ENCODE data around the gene CDK5R2.
"Not testable (repeated sequence)": the region's sequence is repeated elsewhere in the genome, so short reads cannot be mapped to it uniquely, and the experiment has no call there.

The CDK5R2 gene

DNA sequence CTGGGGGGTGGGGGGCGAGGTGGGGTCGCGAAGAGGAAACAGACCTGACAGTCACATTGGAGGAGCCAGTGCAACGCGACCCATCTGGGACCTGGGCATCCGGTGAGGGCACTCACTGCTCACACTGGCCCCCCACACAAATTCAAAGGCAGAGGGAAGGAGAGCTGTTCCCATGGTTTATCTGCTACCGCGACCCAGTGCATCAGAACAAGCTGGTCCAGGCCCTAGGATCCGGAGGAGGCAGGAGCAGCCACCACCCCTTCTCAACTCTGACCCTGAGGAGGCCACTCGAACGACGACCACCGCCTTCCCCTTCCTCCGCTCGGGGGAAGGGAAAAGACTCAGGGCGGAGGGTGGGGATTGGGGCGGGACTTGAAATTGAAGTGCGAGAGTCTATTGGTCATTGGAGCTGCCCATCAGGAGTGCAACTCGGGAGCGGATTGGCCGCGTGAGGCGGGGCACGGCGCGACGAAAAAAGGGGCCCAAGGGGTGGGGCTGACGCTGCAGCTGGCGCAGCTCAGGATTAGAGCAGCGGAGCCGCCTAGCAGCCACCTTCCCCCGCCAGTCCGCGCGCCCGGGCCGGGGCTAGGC, at the start of gene CDK5R2:
CDK5R2 (plus strand) TSS at position 526 of the 591 bp plus-strand sequence. CDS start 155 bp downstream, outside the sequence.
- Mint-ChIP-seq H3K27ac (no peak within 1 kb of the TSS), H3K9me3 (peaks cover 3% of the 10 kb centered on the region), H3K27me3 (peaks cover 65% of the 10 kb centered on the region), H3K4me1 (peaks cover 14% of the 10 kb centered on the region), H3K4me3 (peak within 1 kb of the TSS; percentile 64), H3K36me3 (no peaks in the 10 kb centered on the region)
- ATAC-seq: peak; percentile 93

DNA sequence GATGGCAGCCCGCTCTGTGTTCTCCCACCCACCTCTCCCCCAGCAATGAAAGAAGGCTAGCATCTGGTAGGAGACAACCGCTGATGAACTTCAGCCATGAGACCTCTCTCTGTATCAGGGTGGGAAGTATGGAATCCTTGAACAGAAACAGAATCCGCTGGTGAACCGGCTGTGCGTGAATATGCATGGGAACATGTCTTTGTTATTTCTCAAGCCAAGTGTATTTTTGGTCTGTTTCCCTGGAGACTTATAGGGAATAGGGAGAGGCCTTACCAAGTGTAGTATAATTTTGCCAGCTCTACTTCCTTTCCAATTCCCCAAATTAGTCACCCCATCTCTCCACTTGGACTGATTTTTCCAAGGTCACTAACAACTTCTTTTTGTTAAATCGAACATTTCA, 48.7 kb upstream of the CDK5R2 start:
- no peaks in the 10 kb centered on the region for H3K36me3 Mint-ChIP-seq
- no peaks in the 10 kb centered on the region for H3K9me3 Mint-ChIP-seq
- no peak for ATAC-seq
- H3K4me1 Mint-ChIP-seq: no peaks in the 10 kb centered on the region
- H3K4me3 Mint-ChIP-seq: no peak overlapping the region
- H3K27me3 Mint-ChIP-seq: no peaks in the 10 kb centered on the region
- H3K27ac Mint-ChIP-seq: no peak overlapping the region

DNA sequence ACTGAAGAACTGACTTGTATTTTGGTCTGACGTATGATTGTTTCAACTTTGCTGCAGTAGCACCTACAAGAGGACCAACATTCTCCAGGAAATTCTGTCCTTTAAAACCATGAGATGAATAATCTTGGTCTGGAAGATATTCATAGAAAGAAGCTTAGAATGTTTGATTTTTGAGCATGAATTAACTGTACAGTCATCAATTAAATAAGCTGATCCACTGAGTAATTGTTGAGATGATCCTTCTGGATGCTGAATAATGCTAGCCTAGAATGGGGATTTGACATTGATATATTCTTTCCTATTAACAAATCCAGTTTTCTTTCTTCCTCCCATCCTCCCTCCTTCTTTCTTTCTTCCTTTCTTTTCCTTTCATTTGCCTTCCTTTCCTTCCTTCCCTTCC, 39.0 kb upstream of the CDK5R2 start:
- H3K27ac Mint-ChIP-seq: no peak overlapping the region
- peaks cover 11% of the 10 kb centered on the region for H3K36me3 Mint-ChIP-seq
- peaks cover 47% of the 10 kb centered on the region for H3K27me3 Mint-ChIP-seq
- H3K9me3 Mint-ChIP-seq: peaks cover 10% of the 10 kb centered on the region
- no peak for ATAC-seq
- no peak overlapping the region for H3K4me3 Mint-ChIP-seq
- no peaks in the 10 kb centered on the region for H3K4me1 Mint-ChIP-seq

DNA sequence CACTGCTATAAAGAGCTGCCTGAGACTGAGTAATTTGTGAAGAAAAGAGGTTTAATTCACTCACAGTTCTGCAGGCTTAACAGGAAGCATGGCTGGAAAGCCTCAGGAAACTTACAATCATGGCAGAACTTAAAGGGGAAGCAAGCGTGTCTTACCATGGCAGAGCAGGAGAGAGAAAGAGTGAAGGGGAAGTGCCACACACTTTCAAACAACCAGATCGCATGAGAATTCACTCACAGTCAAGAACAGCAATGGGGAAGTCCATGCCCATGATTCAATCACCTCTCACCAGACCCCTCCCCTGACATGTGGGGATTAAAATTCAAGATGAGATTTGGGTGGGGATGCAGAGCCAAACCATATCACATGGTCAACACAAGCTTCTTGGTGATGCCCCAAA, 34.7 kb upstream of the CDK5R2 start:
- Mint-ChIP-seq H3K27me3 (peaks cover 55% of the 10 kb centered on the region), H3K27ac (no peak overlapping the region), H3K9me3 (peaks cover 13% of the 10 kb centered on the region), H3K4me3 (no peak overlapping the region), H3K4me1 (no peaks in the 10 kb centered on the region), H3K36me3 (peaks cover 11% of the 10 kb centered on the region)
- no peak for ATAC-seq

DNA sequence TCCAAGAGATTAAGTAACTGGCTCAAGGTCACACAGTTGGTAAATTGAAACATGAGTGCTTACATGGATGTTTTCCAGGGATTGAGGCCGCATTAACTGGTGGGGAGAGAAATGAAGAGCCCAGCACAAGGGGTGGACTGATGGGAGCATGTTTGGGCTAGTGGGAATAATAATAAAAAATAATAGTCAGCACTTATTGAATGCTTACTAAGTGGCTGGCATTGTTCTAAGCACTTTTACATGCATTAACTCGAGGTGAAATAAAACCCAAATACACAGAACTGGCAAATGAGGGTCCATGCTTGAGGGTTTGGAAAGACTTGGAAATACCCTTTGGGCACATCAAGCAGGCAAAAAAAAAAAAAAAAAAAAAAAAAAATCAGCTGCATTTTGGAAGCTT, 34.0 kb upstream of the CDK5R2 start:
- Mint-ChIP-seq H3K27me3 (peaks cover 51% of the 10 kb centered on the region), H3K4me3 (no peak overlapping the region), H3K27ac (no peak overlapping the region), H3K4me1 (no peaks in the 10 kb centered on the region), H3K9me3 (peaks cover 13% of the 10 kb centered on the region), H3K36me3 (peaks cover 11% of the 10 kb centered on the region)
- no peak for ATAC-seq

DNA sequence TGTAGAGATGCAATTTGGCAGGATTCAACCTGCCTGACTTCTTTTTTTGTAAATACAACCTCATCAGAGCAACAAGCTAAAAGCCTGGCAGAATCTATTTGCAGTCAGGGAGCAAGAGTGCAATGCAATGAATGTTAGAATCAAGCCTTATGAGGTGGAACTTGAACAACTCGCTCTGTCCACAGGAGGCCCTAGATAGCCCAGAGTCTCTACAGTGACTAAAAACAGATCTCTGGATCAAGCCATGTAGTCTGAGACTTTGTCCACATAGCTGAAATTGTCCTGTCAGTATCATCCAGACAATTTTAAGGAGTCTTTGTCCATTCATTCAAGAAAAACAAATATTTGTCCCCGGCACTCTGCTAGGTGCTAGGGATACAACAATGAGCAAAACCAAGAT, 32.0 kb upstream of the CDK5R2 start:
- Mint-ChIP-seq H3K9me3 (peaks cover 13% of the 10 kb centered on the region), H3K27ac (no peak overlapping the region), H3K27me3 (peaks cover 43% of the 10 kb centered on the region), H3K36me3 (peaks cover 11% of the 10 kb centered on the region), H3K4me1 (no peaks in the 10 kb centered on the region), H3K4me3 (no peak overlapping the region)
- no peak for ATAC-seq

DNA sequence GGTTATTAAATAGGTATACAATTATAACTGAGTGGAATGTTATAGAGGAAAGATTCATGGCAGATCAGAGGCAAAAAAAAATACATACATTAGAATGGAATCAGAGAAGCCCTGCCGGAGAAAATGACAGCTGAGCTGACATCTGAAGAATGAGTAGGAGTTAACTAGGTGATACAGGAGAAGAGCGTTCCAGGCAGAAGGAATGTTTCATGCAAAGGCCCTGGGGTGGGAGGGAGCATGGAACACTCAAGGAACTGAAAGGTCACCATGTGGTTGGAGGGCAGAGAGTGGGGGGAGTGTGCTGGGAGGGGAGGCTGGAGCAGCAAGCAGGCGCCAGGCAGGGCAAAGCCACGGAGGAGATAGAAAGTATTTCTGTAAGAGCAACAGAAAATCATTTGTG, 31.6 kb upstream of the CDK5R2 start:
- peaks cover 11% of the 10 kb centered on the region for H3K36me3 Mint-ChIP-seq
- H3K27me3 Mint-ChIP-seq: peaks cover 39% of the 10 kb centered on the region
- H3K4me3 Mint-ChIP-seq: no peak overlapping the region
- no peak for ATAC-seq
- no peak overlapping the region for H3K27ac Mint-ChIP-seq
- H3K4me1 Mint-ChIP-seq: no peaks in the 10 kb centered on the region
- H3K9me3 Mint-ChIP-seq: peaks cover 13% of the 10 kb centered on the region

DNA sequence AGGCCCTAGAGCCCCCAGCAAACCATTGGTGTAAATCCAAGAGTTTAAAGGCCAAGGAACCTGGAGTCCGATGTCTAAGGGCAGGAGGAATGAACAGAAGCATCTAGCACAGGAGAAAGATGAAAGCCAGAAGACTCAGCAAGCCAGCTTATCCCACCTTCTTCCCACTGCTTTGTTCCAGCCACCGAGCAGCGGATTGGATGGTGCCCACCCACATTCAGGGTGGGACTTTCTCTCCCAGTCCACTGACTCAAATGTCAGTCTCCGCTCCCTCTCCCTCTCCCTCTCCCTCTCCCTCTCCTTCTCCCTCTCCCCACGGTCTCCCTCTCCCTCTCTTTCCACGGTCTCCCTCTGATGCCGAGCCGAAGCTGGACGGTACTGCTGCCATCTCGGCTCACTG, 29.0 kb upstream of the CDK5R2 start:
- not testable (repeated sequence) for H3K36me3 Mint-ChIP-seq, H3K9me3 Mint-ChIP-seq, H3K27ac Mint-ChIP-seq, H3K4me3 Mint-ChIP-seq, ATAC-seq, H3K4me1 Mint-ChIP-seq
- peaks cover 48% of the 10 kb centered on the region for H3K27me3 Mint-ChIP-seq

DNA sequence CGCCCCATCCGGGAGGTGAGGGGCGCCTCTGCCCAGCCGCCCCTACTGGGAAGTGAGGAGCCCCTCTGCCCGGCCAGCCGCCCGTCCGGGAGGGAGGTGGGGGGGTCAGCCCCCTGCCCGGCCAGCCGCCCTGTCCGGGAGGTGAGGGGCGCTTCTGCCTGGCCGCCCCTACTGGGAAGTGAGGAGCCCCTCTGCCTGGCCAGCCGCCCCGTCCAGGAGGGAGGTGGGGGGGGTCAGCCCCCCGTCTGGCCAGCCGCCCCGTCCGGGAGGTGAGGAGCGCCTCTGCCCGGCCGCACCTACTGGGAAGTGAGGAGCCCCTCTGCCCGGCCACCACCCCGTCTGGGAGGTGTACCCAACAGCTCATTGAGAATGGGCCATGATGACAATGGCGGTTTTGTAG, 27.7 kb upstream of the CDK5R2 start:
- H3K9me3 Mint-ChIP-seq, H3K4me3 Mint-ChIP-seq, H3K4me1 Mint-ChIP-seq, H3K27ac Mint-ChIP-seq, H3K36me3 Mint-ChIP-seq, ATAC-seq: not testable (repeated sequence)
- peaks cover 54% of the 10 kb centered on the region for H3K27me3 Mint-ChIP-seq

DNA sequence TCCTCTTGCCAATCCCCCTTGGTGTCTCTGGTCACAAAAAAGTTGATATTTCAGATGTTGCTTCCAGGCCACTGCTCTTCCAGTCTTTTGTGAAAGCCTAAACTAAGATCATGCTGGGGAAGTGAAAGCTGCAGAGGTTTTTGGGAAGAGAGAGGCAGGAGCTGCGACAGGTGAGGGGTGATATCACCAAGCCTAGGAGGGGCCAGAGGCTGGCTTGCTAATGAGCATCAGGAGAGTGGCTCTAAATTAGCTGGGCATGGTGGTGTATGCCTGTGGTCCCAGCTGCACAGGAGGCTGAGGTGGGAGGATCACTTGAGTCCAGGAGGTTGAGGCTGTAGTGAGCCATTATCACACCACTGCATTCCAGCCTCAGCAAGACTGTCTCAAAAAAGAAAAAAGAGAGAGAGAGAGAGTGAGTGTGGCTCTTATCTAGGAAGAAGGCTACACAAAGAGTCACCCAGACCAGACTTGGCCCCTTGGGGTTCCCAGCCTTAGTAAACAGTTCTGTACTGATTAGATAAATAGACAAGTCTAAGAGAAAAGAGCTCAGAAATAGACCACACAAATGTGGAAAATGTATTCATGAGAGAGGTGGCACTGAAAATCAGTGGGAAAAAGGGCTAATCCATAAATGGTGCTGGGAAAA, 14.6 kb upstream of the CDK5R2 start:
- Mint-ChIP-seq H3K27me3 (peaks cover 53% of the 10 kb centered on the region), H3K27ac (no peak overlapping the region), H3K9me3 (no peaks in the 10 kb centered on the region), H3K36me3 (no peaks in the 10 kb centered on the region), H3K4me1 (no peaks in the 10 kb centered on the region), H3K4me3 (no peak overlapping the region)
- ATAC-seq: no peak

DNA sequence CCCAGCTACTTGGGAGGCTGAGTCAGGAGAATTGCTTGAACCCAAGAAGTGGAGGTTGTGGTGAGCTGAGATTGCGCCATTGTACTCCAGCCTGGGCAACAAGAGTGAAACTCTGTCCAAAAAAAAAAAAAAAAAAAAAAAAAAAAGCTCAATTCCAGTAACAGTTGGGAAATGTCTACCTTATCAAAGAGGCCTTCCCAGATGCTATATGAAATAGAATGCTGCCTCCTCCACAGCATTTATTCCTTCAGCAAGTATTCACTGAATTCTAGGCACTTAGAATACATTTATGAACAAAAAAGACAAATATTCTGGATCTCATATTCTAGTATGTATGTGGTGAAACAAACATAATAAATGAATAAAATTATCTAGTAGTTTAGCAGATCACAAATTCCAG, 12.8 kb upstream of the CDK5R2 start:
- H3K9me3 Mint-ChIP-seq: no peaks in the 10 kb centered on the region
- H3K36me3 Mint-ChIP-seq: no peaks in the 10 kb centered on the region
- H3K27ac Mint-ChIP-seq: no peak overlapping the region
- ATAC-seq: no peak
- no peak overlapping the region for H3K4me3 Mint-ChIP-seq
- no peaks in the 10 kb centered on the region for H3K4me1 Mint-ChIP-seq
- peaks cover 48% of the 10 kb centered on the region for H3K27me3 Mint-ChIP-seq

DNA sequence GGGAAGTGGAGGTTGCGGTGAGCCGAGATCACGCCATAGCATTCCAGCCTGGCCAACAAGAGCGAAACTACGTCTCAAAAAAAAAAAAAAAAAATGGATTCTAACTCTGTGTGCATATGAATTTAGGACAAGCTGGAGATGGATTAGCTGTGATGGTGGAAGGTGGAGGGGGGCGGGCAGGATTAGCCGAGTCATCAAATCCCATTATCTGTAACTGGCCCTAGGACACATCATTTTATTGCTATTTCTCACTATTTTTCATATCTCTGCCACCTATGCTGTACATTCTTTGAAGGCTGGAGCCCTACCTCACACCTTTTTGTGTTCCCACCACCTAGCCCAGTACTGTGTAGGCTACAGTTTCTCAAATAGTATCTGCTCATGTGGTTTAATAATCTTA, 7.3 kb upstream of the CDK5R2 start:
- ATAC-seq: no peak
- Mint-ChIP-seq H3K4me1 (no peaks in the 10 kb centered on the region), H3K36me3 (no peaks in the 10 kb centered on the region), H3K4me3 (no peak overlapping the region), H3K27me3 (peaks cover 34% of the 10 kb centered on the region), H3K27ac (no peak overlapping the region), H3K9me3 (no peaks in the 10 kb centered on the region)

DNA sequence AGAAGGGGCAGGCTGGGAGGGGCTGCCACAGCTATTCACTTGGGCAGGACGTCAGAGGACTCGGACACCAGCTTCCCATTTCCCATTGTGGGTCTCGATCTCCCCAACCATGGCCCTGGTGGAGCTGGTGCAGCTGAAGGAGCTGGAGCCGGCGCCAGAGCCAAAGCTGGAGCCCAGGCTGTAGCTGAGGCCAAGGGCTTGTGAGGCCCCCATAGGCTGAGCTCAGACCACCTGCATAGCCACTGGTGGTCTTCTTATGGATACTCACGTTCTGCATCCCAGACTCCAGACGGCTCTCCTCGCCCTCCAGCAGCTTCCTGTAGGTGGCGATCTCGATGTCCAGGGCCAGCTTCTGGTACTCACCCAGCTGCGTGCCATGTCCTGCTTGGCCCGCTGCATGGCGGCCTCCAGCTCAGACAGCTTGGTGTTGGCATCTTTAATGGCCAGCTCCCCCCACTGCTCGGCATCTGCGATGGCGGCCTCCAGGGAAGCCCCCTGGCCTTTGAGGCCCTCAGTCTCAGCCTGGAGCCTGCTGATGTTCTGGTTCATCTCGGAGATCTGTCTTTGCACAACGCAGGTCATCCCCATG, 6.0 kb upstream of the CDK5R2 start:
- no peak for ATAC-seq
- no peak overlapping the region for H3K4me3 Mint-ChIP-seq
- H3K27me3 Mint-ChIP-seq: peaks cover 46% of the 10 kb centered on the region
- H3K27ac Mint-ChIP-seq: no peak overlapping the region
- H3K4me1 Mint-ChIP-seq: no peaks in the 10 kb centered on the region
- no peaks in the 10 kb centered on the region for H3K36me3 Mint-ChIP-seq
- no peaks in the 10 kb centered on the region for H3K9me3 Mint-ChIP-seq

DNA sequence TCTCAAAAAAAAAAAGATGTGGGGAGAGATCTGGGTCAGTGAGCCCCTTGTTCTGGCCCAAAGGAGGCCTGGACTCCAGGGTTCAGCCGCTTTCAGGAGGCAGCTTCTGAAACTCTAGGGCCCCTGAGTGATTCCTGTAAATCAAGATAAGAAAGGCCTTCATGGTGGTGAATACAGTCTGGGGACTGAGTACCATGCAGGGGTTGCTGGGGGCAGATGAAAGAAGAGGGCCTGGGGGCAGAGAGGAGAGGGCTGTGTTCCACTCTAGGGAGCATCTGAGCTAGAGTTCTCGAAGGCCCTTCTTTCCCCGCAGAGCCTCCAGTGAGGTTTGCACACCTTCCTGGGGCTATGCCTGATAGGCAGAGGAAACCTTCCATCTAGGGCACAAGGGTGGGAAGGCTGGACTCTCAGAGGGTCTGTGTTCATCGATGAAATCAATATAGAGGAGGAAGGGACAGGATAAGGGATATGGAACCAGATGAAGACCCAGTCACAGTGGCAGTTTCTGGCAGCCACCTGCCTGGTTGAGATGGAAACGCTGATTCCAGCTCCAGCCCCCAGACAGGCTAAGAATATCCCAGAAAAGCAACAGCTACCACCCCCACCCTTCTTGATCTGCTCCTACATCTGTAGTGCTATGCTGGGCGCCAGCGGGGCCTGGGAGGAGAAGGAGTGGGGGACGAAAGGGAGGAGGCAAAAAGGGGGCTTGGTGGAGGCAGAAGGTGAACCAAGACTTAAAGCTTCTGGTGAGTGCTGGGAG, 4.7 kb upstream of the CDK5R2 start:
- H3K9me3 Mint-ChIP-seq: no peaks in the 10 kb centered on the region
- H3K4me3 Mint-ChIP-seq: no peak overlapping the region
- no peak for ATAC-seq
- no peak overlapping the region for H3K27ac Mint-ChIP-seq
- H3K27me3 Mint-ChIP-seq: peaks cover 53% of the 10 kb centered on the region
- H3K4me1 Mint-ChIP-seq: no peaks in the 10 kb centered on the region
- no peaks in the 10 kb centered on the region for H3K36me3 Mint-ChIP-seq

DNA sequence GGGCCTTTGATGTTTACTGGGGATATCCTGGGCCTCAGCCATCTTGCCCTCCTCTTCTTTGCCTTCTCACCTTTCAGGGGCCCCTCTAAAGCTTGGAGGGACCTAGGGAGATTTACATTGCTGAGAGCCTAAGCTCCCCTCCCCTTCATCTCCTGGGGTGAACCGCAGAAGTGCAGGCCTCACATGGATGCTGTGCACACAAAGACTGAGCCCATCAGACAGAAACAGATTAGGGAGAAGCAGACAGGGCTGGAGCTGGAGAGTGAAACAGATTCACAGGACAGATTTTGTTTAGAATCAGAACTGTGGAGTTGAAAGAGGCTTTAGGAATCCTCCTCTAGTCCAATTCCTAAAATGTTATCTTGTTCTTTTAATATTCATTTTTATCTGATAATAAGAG, 3.4 kb upstream of the CDK5R2 start:
- peaks cover 51% of the 10 kb centered on the region for H3K27me3 Mint-ChIP-seq
- no peak overlapping the region for H3K27ac Mint-ChIP-seq
- no peaks in the 10 kb centered on the region for H3K9me3 Mint-ChIP-seq
- no peaks in the 10 kb centered on the region for H3K36me3 Mint-ChIP-seq
- H3K4me1 Mint-ChIP-seq: peaks cover 3% of the 10 kb centered on the region
- H3K4me3 Mint-ChIP-seq: no peak overlapping the region
- ATAC-seq: no peak

DNA sequence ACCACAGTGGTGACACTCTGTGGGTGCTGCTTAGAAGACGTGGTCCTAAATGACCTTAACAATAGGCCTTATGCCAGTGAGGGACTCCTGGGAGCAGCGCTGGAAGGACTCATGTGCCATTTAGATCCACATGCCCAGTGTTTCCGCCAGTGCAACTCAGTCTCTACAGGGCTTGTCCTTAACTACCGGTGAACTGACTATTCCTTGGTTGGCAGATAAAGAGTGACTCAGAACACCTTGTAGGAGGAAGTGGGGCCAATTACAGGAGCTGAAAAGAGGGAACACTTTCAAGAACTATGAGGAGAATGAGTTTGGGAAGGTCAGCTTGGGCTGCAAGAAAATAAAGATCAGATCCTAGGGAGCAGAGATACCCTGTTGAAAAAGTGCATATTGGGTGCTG, 1.8 kb upstream of the CDK5R2 start:
- no peaks in the 10 kb centered on the region for H3K36me3 Mint-ChIP-seq
- peaks cover 9% of the 10 kb centered on the region for H3K4me1 Mint-ChIP-seq
- H3K27me3 Mint-ChIP-seq: peaks cover 65% of the 10 kb centered on the region
- no peak for ATAC-seq
- H3K27ac Mint-ChIP-seq: no peak overlapping the region
- peaks cover 3% of the 10 kb centered on the region for H3K9me3 Mint-ChIP-seq
- no peak overlapping the region for H3K4me3 Mint-ChIP-seq
